Endothelial cell of umbilical vein (primary cell): ENCODE results near the gene CRKL. TPM values are rescaled to one million over a fixed set of nuclear protein-coding genes. Genes with fewer than 3 reads are reported as not detected.

ENCODE experiments used
- BruUV-seq: library from RNA; stranded (reverse); fragments of 400-500 nt; replicated peaks from 2 replicates; lab custom pipeline; 2021; lab: Mats Ljungman, UMichigan
- CTCF ChIA-PET: fragments of 300-600, 350-600 bp; sonication (Branson Sonifier 250); formaldehyde crosslinking; loops from one replicate; lab custom pipeline; 2021; ENCODE audit warnings: antibody characterized with exemption, inconsistent platforms; lab: Charles Lee
- POLR2A ChIA-PET: fragments of 300-600, 350-600 bp; sonication (Branson Sonifier 250); formaldehyde crosslinking; loops from one replicate; lab custom pipeline; 2021; ENCODE audit warnings: antibody characterized with exemption, inconsistent platforms; lab: Charles Lee
- DNase-seq: peaks from one replicate; pipeline ENCODE4 v3.0.0-alpha.2; 2011; ENCODE audit warnings: low read depth, low spot score
- FAIRE-seq: peaks from 2 replicates; lab custom pipeline; 2011; peaks lifted over from hg19 to GRCh38; lab: Jason Lieb, UNC
- H2AFZ ChIP-seq: 2 replicates; pipeline ENCODE4 v1.6.0; 2012; ENCODE audit warnings: low read depth, low read length, control low read depth, inconsistent platforms
- H3K27ac ChIP-seq: 2 replicates; pipeline ENCODE4 v1.5.1; 2011; ENCODE audit warnings: low read depth, mild to moderate bottlenecking, control low read depth, low read length, moderate library complexity; ENCODE audit not compliant: insufficient read depth
- H3K27me3 ChIP-seq, 2 experiments: 2 replicates each; pipeline versions ENCODE4 v1.6.0 to v1.6.1; 2011; ENCODE audit warnings: low read length in 2 of 2, mixed read lengths in 1 of 2; ENCODE audit not compliant: control insufficient read depth in 2 of 2, insufficient read depth in 2 of 2
- H3K36me3 ChIP-seq, 2 experiments: 2 replicates in 1 of 2; 3 replicates in 1 of 2; pipeline ENCODE4 v1.5.1; 2011; ENCODE audit warnings: low read length in 2 of 2, mild to moderate bottlenecking in 1 of 2, moderate library complexity in 1 of 2; ENCODE audit not compliant: control insufficient read depth in 2 of 2, insufficient read depth in 2 of 2; ENCODE audit errors: extremely low read depth in 1 of 2
- H3K4me1 ChIP-seq: 3 replicates; pipeline ENCODE4 v1.5.1; 2011; ENCODE audit warnings: mild to moderate bottlenecking, low read length; ENCODE audit not compliant: control insufficient read depth, insufficient read depth; ENCODE audit errors: extremely low read depth
- H3K4me2 ChIP-seq: 2 replicates; pipeline ENCODE4 v1.6.1; 2011; ENCODE audit warnings: low read length, control low read depth, mixed read lengths; ENCODE audit not compliant: insufficient read depth
- H3K4me3 ChIP-seq, 3 experiments: fragments of 200-600 bp in 1 of 3; sonication (generic), shearing (Covaris generic) in 1 of 3; replicated peaks in 1 of 3; 2 replicates each; pipeline ENCODE4 v1.5.1; 2011 to 2016; ENCODE audit warnings: control low read depth in 3 of 3, low read length in 3 of 3, mild to moderate bottlenecking in 2 of 3, inconsistent platforms in 1 of 3, low read depth in 1 of 3, moderate library complexity in 1 of 3; ENCODE audit not compliant: insufficient read depth in 1 of 3
- H3K79me2 ChIP-seq: 2 replicates; pipeline ENCODE4 v1.6.0; 2012; ENCODE audit warnings: low read length, inconsistent platforms; ENCODE audit not compliant: control insufficient read depth, insufficient read depth
- H3K9ac ChIP-seq: replicated peaks from 2 replicates; pipeline ENCODE3; 2011; ENCODE audit warnings: low read length, control low read depth; ENCODE audit not compliant: insufficient read depth; ENCODE audit errors: extremely low read depth
- H3K9me1 ChIP-seq: replicated peaks from 3 replicates; pipeline ENCODE4 v1.6.0; 2011; ENCODE audit warnings: mild to moderate bottlenecking, low read length; ENCODE audit not compliant: control insufficient read depth, insufficient read depth; ENCODE audit errors: extremely low read depth
- H3K9me3 ChIP-seq: replicated peaks from 2 replicates; pipeline ENCODE4 v1.5.1; 2012; ENCODE audit warnings: low read length, inconsistent platforms; ENCODE audit not compliant: control insufficient read depth, insufficient read depth
- H4K20me1 ChIP-seq: replicated peaks from 2 replicates; pipeline ENCODE3; 2011; ENCODE audit warnings: mild to moderate bottlenecking, low read length; ENCODE audit not compliant: control insufficient read depth, insufficient read depth; ENCODE audit errors: extremely low read depth
- CTCF ChIP-seq, 2 donors: IDR thresholded peaks; 1 replicate in 1 of 2; 2 replicates in 1 of 2; pipeline ENCODE4 v1.5.1; 2011; ENCODE audit warnings: low read length in 2 of 2, mild to moderate bottlenecking in 2 of 2, moderate library complexity in 2 of 2, control low read depth in 1 of 2, inconsistent platforms in 1 of 2, low read depth in 1 of 2; ENCODE audit not compliant: insufficient read depth in 1 of 2; ENCODE audit errors: extremely low read depth in 1 of 2
- EZH2 ChIP-seq: IDR thresholded peaks from 2 replicates; pipeline ENCODE4 v1.6.1; 2012; ENCODE audit warnings: borderline replicate concordance, low read depth, mild to moderate bottlenecking, moderate library complexity, low read length, inconsistent platforms; ENCODE audit not compliant: severe bottlenecking
- FOS ChIP-seq: IDR thresholded peaks from 2 replicates; pipeline ENCODE4 v1.6.1; 2011; ENCODE audit warnings: mild to moderate bottlenecking, low read length, moderate library complexity, borderline replicate concordance; ENCODE audit not compliant: insufficient read depth
- POLR2AphosphoS5 ChIP-seq: IDR thresholded peaks from 2 replicates; pipeline ENCODE4 v1.6.1; 2012; ENCODE audit warnings: low read depth, mild to moderate bottlenecking, control low read depth, low read length, moderate library complexity; ENCODE audit not compliant: insufficient read depth
- dilution Hi-C: fragments of 300-500 bp; cut with MboI; formaldehyde crosslinking; loops from one replicate; pipeline ENCODE4 v1.15.0; 2019; ENCODE audit warnings: low sequenced_read_pairs; ENCODE audit not compliant: extremely low pct_ligation_motif_present
- intact Hi-C: fragments of 100-400 bp; cut with micrococcal nuclease; formaldehyde crosslinking; loops from one replicate; pipeline ENCODE4 v1.10.0; 2022
- polyA plus RNA-seq, 4 experiments: library from polyadenylated mRNA; depleted of rRNA in 3 of 4; stranded (reverse) in 3 of 4; unstranded in 1 of 4; fragments of >200 nt; gene quantifications; 2 replicates each; pipeline versions ENCODE4 v1.2.1 to v1.2.3, GENCODE V29; 2011 to 2012; ENCODE audit warnings: missing spikeins in 1 of 4
- total RNA-seq: library from RNA; stranded (reverse); gene quantifications from 2 replicates; pipeline ENCODE4 v1.2.3, GENCODE V29; 2021

CRKL gene
- total and polyA plus RNA-seq, 2 donors (not counting 3 experiments of a cell fraction or from before 2014, with no cell fraction given) = 18.0 to 50.6 TPM

GRCh38 chr22:20904008-20904979 is 12.9 kb upstream of the CRKL start:
- intact Hi-C loops (no loop called here), dilution Hi-C loops (no loop called here)
- no peaks in the 10 kb centered on the region for H3K4me1 ChIP-seq
- no peak overlapping the region for H3K9ac ChIP-seq
- POLR2A ChIA-PET = no interaction called here
- no peak overlapping the region for H3K27ac ChIP-seq
- H3K36me3 ChIP-seq = no peaks in the 10 kb centered on the region
- no peaks in the 10 kb centered on the region for H4K20me1 ChIP-seq
- H2AFZ ChIP-seq = no peak overlapping the region
- no peaks in the 10 kb centered on the region for H3K9me1 ChIP-seq
- DNase-seq (no peak), FAIRE-seq (no peak)
- H3K4me2 ChIP-seq = no peak overlapping the region
- no TSS peak for BruUV-seq
- no peak overlapping the region for H3K4me3 ChIP-seq
- TF ChIP-seq FOS = no peak
- TF ChIP-seq POLR2AphosphoS5 = no peak
- TF ChIP-seq EZH2 = no peak
- no peak for TF ChIP-seq CTCF (IDR thresholded peaks at IDR 0.05; ENCODE audit: extremely low read depth in 1 of 2, insufficient read depth in 1 of 2, low read depth in 1 of 2, low read length in 2 of 2)
- no peaks in the 10 kb centered on the region for H3K9me3 ChIP-seq
- H3K79me2 ChIP-seq = no peaks in the 10 kb centered on the region
- peaks cover 2 to 3% of the 10 kb centered on the region in 2 experiments for H3K27me3 ChIP-seq
- CTCF ChIA-PET = interaction anchor here (0.7 to 1.3 kb wide), 2 partner anchors 13 to 19 kb away, joined by 3 to 5 read pairs; no protein-coding TSS in a partner anchor
